Subcutaneous abdominal adipose tissue (tissue), 5 donors: ENCODE results near the gene CHAD.
"Not testable (repeated sequence)": the region's sequence is repeated elsewhere in the genome, so short reads cannot be mapped to it uniquely, and the experiment has no call there.

Experiments used
- H3K27ac ChIP-seq: one replicate; pipeline ENCODE4 v1.7.0; 2013; ENCODE audit warnings: low read depth, mild to moderate bottlenecking, inconsistent platforms, low read length, moderate library complexity
- H3K27me3 ChIP-seq, 5 donors: one replicate each; pipeline ENCODE4 v1.7.0; 2013; ENCODE audit warnings: low read length in 5 of 5, inconsistent platforms in 1 of 5; ENCODE audit not compliant: control insufficient read depth in 5 of 5, insufficient read depth in 4 of 5
- H3K36me3 ChIP-seq, 5 donors: one replicate each; pipeline ENCODE4 v1.7.0; 2013; ENCODE audit warnings: low read length in 5 of 5; ENCODE audit not compliant: control insufficient read depth in 5 of 5, insufficient read depth in 5 of 5
- H3K4me1 ChIP-seq, 5 donors: one replicate each; pipeline ENCODE4 v1.7.0; 2013; ENCODE audit warnings: low read length in 5 of 5, mild to moderate bottlenecking in 3 of 5, moderate library complexity in 1 of 5; ENCODE audit not compliant: control insufficient read depth in 5 of 5, insufficient read depth in 5 of 5
- H3K4me3 ChIP-seq, 5 donors: one replicate each; pipeline ENCODE4 v1.7.0; 2013; ENCODE audit warnings: low read length in 5 of 5, low read depth in 1 of 5
- H3K9ac ChIP-seq, 5 donors: one replicate each; pipeline ENCODE4 v1.7.0; 2013; ENCODE audit warnings: low read length in 5 of 5, mild to moderate bottlenecking in 4 of 5, moderate library complexity in 3 of 5
- H3K9me3 ChIP-seq, 5 donors: one replicate each; pipeline ENCODE4 v1.7.0; 2013; ENCODE audit warnings: low read length in 5 of 5; ENCODE audit not compliant: control insufficient read depth in 5 of 5
- donor health status: healthy.
- donor health status: healthy.
- donor health status: healthy.
- donor health status: healthy.
- donor health status: healthy.

Gene CHAD

GRCh38 chr17:50475775-50476544 is 7.3 kb upstream of the CHAD start:
- H3K9me3 ChIP-seq, H3K27ac ChIP-seq, H3K9ac ChIP-seq, H3K4me3 ChIP-seq, H3K27me3 ChIP-seq: not testable (repeated sequence)
- peaks cover 9 to 24% (median 21%) of the 10 kb centered on the region in 5 donors for H3K4me1 ChIP-seq
- H3K36me3 ChIP-seq = peaks cover 3 to 36% (median 32%) of the 10 kb centered on the region in 5 donors

GRCh38 chr17:50475362-50475761 is 6.7 kb upstream of the CHAD start:
- no peak overlapping the region for H3K9ac ChIP-seq
- no peaks in the 10 kb centered on the region for H3K9me3 ChIP-seq
- no peak overlapping the region for H3K4me3 ChIP-seq
- H3K4me1 ChIP-seq = peaks cover 9 to 24% (median 18%) of the 10 kb centered on the region in 5 donors
- no peaks in the 10 kb centered on the region for H3K27me3 ChIP-seq
- no peak overlapping the region for H3K27ac ChIP-seq
- peaks cover 3 to 40% (median 32%) of the 10 kb centered on the region in 5 donors for H3K36me3 ChIP-seq

GRCh38 chr17:50474523-50474922 is 5.8 kb upstream of the CHAD start:
- H3K9ac ChIP-seq = no peak overlapping the region
- H3K36me3 ChIP-seq = peaks cover 3 to 40% (median 29%) of the 10 kb centered on the region in 5 donors
- no peak overlapping the region for H3K27ac ChIP-seq
- no peak overlapping the region for H3K4me3 ChIP-seq
- no peaks in the 10 kb centered on the region for H3K27me3 ChIP-seq
- no peaks in the 10 kb centered on the region for H3K9me3 ChIP-seq
- peaks cover 5 to 16% (median 13%) of the 10 kb centered on the region in 5 donors for H3K4me1 ChIP-seq

- Histone ChIP-seq H3K9ac (no peak overlapping the region), H3K9me3 (no peaks in the 10 kb centered on the region), H3K27me3 (no peaks in the 10 kb centered on the region), H3K36me3 (peaks cover 3 to 40% (median 29%) of the 10 kb centered on the region in 5 donors), H3K4me1 (peaks cover 4 to 15% (median 11%) of the 10 kb centered on the region in 5 donors), H3K27ac (no peak overlapping the region), H3K4me3 (no peak overlapping the region)
Observed at GRCh38 chr17:50473901-50474300, 5.2 kb upstream of the CHAD start.

GRCh38 chr17:50472761-50473161 is 4.1 kb upstream of the CHAD start:
- H3K36me3 ChIP-seq = peaks cover 3 to 40% (median 29%) of the 10 kb centered on the region in 5 donors
- not testable (repeated sequence) for H3K9ac ChIP-seq, H3K27me3 ChIP-seq, H3K4me3 ChIP-seq, H3K27ac ChIP-seq, H3K9me3 ChIP-seq
- peaks cover 0 to 16% (median 13%) of the 10 kb centered on the region in 5 donors for H3K4me1 ChIP-seq

GRCh38 chr17:50472286-50472685 is 3.6 kb upstream of the CHAD start:
- Histone ChIP-seq H3K4me1 (peaks cover 0 to 15% (median 13%) of the 10 kb centered on the region in 5 donors), H3K36me3 (peaks cover 3 to 40% (median 29%) of the 10 kb centered on the region in 5 donors), H3K27ac (no peak overlapping the region), H3K27me3 (peaks cover 6 to 12% (median 10%) of the 10 kb centered on the region in 5 donors), H3K9me3 (no peaks in the 10 kb centered on the region), H3K4me3 (no peak overlapping the region), H3K9ac (no peak overlapping the region)

GRCh38 chr17:50471009-50471905 is 2.6 kb upstream of the CHAD start:
- Histone ChIP-seq H3K9me3 (no peaks in the 10 kb centered on the region), H3K9ac (no peak overlapping the region), H3K4me1 (peaks cover 0 to 15% (median 13%) of the 10 kb centered on the region in 5 donors), H3K27me3 (peaks cover 6 to 20% (median 10%) of the 10 kb centered on the region in 5 donors), H3K36me3 (peaks cover 3 to 40% (median 30%) of the 10 kb centered on the region in 5 donors), H3K27ac (no peak overlapping the region), H3K4me3 (no peak overlapping the region)

- no peak overlapping the region for H3K9ac ChIP-seq
- H3K27me3 ChIP-seq = peaks cover 6 to 20% (median 10%) of the 10 kb centered on the region in 5 donors
- no peak overlapping the region for H3K27ac ChIP-seq
- H3K9me3 ChIP-seq = no peaks in the 10 kb centered on the region
- H3K4me3 ChIP-seq = no peak overlapping the region
- H3K4me1 ChIP-seq = peaks cover 0 to 15% (median 13%) of the 10 kb centered on the region in 5 donors
- H3K36me3 ChIP-seq = peaks cover 3 to 42% (median 30%) of the 10 kb centered on the region in 5 donors
Observed at GRCh38 chr17:50470426-50470825, 1.7 kb upstream of the CHAD start.

- Histone ChIP-seq H3K36me3 (peaks cover 3 to 47% (median 31%) of the 10 kb centered on the region in 5 donors), H3K4me3 (no peak overlapping the region), H3K4me1 (peaks cover 0 to 15% (median 13%) of the 10 kb centered on the region in 5 donors), H3K9ac (no peak overlapping the region), H3K9me3 (no peaks in the 10 kb centered on the region), H3K27ac (no peak overlapping the region), H3K27me3 (peaks cover 6 to 20% (median 10%) of the 10 kb centered on the region in 5 donors)
Observed at GRCh38 chr17:50469671-50470305, 1.1 kb upstream of the CHAD start.
